GM23338 (cell line): ENCODE measurements around the gene NPAS3. TPM values are rescaled to one million over a fixed set of nuclear protein-coding genes. Genes with fewer than 3 reads are reported as not detected.

Experiments used
- ATAC-seq: fragments of 200-7000 bp; cut with Tn5 transposase; 3 replicates; pipeline ENCODE4 v1.9.1; 2020
- DNase-seq: peaks from one replicate; pipeline ENCODE4 v3.0.0-alpha.2; 2015; ENCODE audit warnings: low spot score
- H2AFZ ChIP-seq: fragments of 200-600 bp; sonication (generic); 2 replicates; pipeline ENCODE4 v1.8.0; 2016; ENCODE audit warnings: antibody characterized with exemption, mild to moderate bottlenecking, moderate library complexity
- H3F3A ChIP-seq: fragments of 200-600 bp; sonication (generic); replicated peaks from 2 replicates; pipeline ENCODE4 v1.8.0; 2017; ENCODE audit warnings: antibody characterized with exemption, mixed run types, low read depth
- H3K27ac ChIP-seq: fragments of 200-600 bp; sonication (generic); 2 replicates; pipeline ENCODE4 v1.6.1; 2016; ENCODE audit warnings: low read depth
- H3K27me3 ChIP-seq: fragments of 200-600 bp; sonication (generic); 2 replicates; pipeline ENCODE4 v1.8.0; 2016; ENCODE audit warnings: mild to moderate bottlenecking, mixed run types, moderate library complexity; ENCODE audit not compliant: insufficient read depth
- H3K36me3 ChIP-seq: fragments of 200-600 bp; sonication (generic); 2 replicates; pipeline ENCODE4 v1.8.0; 2016; ENCODE audit warnings: mild to moderate bottlenecking; ENCODE audit not compliant: insufficient read depth
- H3K4me1 ChIP-seq: fragments of 200-600 bp; sonication (generic); 2 replicates; pipeline ENCODE4 v1.8.0; 2016; ENCODE audit warnings: mild to moderate bottlenecking, moderate library complexity; ENCODE audit not compliant: insufficient read depth
- H3K4me2 ChIP-seq: fragments of 200-600 bp; sonication (generic); 2 replicates; pipeline ENCODE4 v1.7.1; 2017; ENCODE audit warnings: mixed run types
- H3K4me3 ChIP-seq: fragments of 200-600 bp; sonication (generic); 2 replicates; pipeline ENCODE4 v1.6.1; 2016; ENCODE audit warnings: mixed run types
- H3K79me2 ChIP-seq: fragments of 200-600 bp; sonication (generic); replicated peaks from 2 replicates; pipeline ENCODE4 v1.8.0; 2017; ENCODE audit warnings: mild to moderate bottlenecking; ENCODE audit not compliant: insufficient read depth
- H3K9me2 ChIP-seq: fragments of 200-600 bp; sonication (generic); 2 replicates; pipeline ENCODE4 v1.8.0; 2017; ENCODE audit not compliant: insufficient read depth
- H4K20me1 ChIP-seq: fragments of 200-600 bp; sonication (generic); replicated peaks from 2 replicates; pipeline ENCODE4 v1.8.0; 2017; ENCODE audit warnings: mild to moderate bottlenecking; ENCODE audit not compliant: insufficient read depth
- H3K27ac Mint-ChIP-seq: 2 replicates; pipeline ENCODE4 v1.8.0; 2020; ENCODE audit warnings: inconsistent platforms, mild to moderate bottlenecking, moderate library complexity, mixed read lengths
- H3K27me3 Mint-ChIP-seq: 3 replicates; pipeline ENCODE4 v1.8.0; 2022; ENCODE audit warnings: low read depth, mild to moderate bottlenecking, moderate library complexity, mixed read lengths, inconsistent platforms; ENCODE audit not compliant: insufficient read depth, poor library complexity
- H3K36me3 Mint-ChIP-seq: 3 replicates; pipeline ENCODE4 v1.8.0; 2021; ENCODE audit warnings: low read depth, mild to moderate bottlenecking, inconsistent platforms, moderate library complexity, mixed read lengths
- H3K4me1 Mint-ChIP-seq: 3 replicates; pipeline ENCODE4 v1.8.0; 2020; ENCODE audit warnings: mild to moderate bottlenecking, inconsistent platforms, mixed read lengths
- H3K4me3 Mint-ChIP-seq: 3 replicates; pipeline ENCODE4 v1.8.0; 2021; ENCODE audit warnings: moderate library complexity, mild to moderate bottlenecking, inconsistent platforms, mixed read lengths
- H3K9me3 Mint-ChIP-seq: 3 replicates; pipeline ENCODE4 v1.8.0; 2020; ENCODE audit warnings: moderate library complexity, mild to moderate bottlenecking, inconsistent platforms, mixed read lengths
- CREB1 ChIP-seq: fragments of 250-450 bp; sonication (Bioruptor Pico); IDR thresholded peaks from 2 replicates; pipeline ENCODE4 v1.5.0; 2020; ENCODE audit warnings: low read depth, mild to moderate bottlenecking, moderate library complexity
- EZH2phosphoT487 ChIP-seq: fragments of 200-600 bp; sonication (generic); IDR thresholded peaks from one replicate; pipeline ENCODE4 v1.8.1; 2018; ENCODE audit warnings: antibody characterized with exemption; ENCODE audit not compliant: unreplicated experiment
- JUNB ChIP-seq: IDR thresholded peaks from one replicate; pipeline ENCODE4 v1.6.1; 2016; ENCODE audit warnings: antibody characterized with exemption; ENCODE audit not compliant: unreplicated experiment
- NANOG ChIP-seq: IDR thresholded peaks from 2 replicates; pipeline ENCODE4 v1.6.1; 2016; ENCODE audit warnings: antibody characterized with exemption, borderline replicate concordance
- ZNF114 ChIP-seq: fragments of 250-450 bp; sonication (Bioruptor Pico); IDR thresholded peaks from 2 replicates; pipeline ENCODE4 v1.5.0; 2020; ENCODE audit warnings: mild to moderate bottlenecking, moderate library complexity
- polyA plus RNA-seq: library from polyadenylated mRNA; unstranded; fragments of >200 nt; fragmentation: Nextera tagmentation; extraction: Ambion mirVana; gene quantifications from 2 replicates; pipeline ENCODE4 v1.2.1, GENCODE V29; 2016
- total RNA-seq: library from RNA; depleted of rRNA; stranded (reverse); fragments of >200 nt; shearing (Covaris generic); gene quantifications from 2 replicates; pipeline ENCODE4 v1.2.3, GENCODE V29; 2014
- TF ChIP-seq, protein P1 (sequence below), 2 experiments: fragments of 200-600 bp in 1 of 2; sonication (generic) in 1 of 2; conservative IDR thresholded peaks; 2 replicates each; pipeline versions ENCODE4 v1.5.1 to v1.6.1; 2016 to 2017; ENCODE audit warnings: antibody characterized with exemption in 2 of 2, low read depth in 2 of 2, mild to moderate bottlenecking in 2 of 2, moderate library complexity in 1 of 2
- TF ChIP-seq, protein P2 (sequence below): IDR thresholded peaks from 2 replicates; pipeline ENCODE4 v1.6.1; 2016; ENCODE audit warnings: antibody characterized with exemption
- TF ChIP-seq, protein P3 (sequence below): fragments of 250-450 bp; sonication (Bioruptor Pico); IDR thresholded peaks from 2 replicates; pipeline ENCODE4 v1.5.0; 2020; ENCODE audit warnings: mild to moderate bottlenecking, moderate library complexity

Gene NPAS3
- total and polyA plus RNA-seq, 2 experiments from 2014 or later: 0.17 to 0.19 TPM

DNA sequence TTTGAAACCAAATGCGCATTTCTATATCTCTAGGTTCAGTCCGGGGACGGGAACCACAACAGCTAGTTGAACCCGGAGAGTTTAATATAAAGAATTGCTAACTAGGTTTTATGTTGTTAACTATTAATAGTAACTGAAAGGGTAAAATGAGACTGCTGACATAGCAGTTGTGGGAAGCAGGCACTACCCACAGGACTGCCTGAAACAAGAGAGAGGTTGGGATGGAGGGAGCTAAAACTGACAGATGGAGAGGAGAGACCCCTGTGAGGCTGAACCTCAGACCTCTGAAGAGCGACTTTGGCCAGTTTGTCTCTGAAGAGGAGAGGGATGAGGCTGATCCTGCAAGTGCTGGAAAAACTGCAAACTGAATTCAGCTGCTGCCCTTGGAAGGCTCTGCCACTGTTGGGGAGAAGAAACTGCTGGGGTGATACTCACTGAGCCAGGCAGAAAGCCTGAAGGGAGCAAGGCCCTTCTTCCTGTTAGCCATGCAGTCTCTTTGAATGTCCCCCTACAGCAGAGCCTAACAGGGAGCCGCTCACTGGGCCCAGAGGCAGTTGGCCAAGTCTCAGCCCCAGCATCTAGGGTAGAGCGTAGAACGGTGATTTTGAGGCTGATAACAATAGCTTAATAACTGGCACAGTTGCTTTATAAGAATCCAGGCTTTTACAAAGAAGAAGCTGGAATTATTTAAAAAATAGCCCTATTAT lies 172.2 kb downstream of the NPAS3 start:
- TF ChIP-seq CREB1 (CRISPR knock-in tag): no peak
- TF ChIP-seq, protein P1, sequence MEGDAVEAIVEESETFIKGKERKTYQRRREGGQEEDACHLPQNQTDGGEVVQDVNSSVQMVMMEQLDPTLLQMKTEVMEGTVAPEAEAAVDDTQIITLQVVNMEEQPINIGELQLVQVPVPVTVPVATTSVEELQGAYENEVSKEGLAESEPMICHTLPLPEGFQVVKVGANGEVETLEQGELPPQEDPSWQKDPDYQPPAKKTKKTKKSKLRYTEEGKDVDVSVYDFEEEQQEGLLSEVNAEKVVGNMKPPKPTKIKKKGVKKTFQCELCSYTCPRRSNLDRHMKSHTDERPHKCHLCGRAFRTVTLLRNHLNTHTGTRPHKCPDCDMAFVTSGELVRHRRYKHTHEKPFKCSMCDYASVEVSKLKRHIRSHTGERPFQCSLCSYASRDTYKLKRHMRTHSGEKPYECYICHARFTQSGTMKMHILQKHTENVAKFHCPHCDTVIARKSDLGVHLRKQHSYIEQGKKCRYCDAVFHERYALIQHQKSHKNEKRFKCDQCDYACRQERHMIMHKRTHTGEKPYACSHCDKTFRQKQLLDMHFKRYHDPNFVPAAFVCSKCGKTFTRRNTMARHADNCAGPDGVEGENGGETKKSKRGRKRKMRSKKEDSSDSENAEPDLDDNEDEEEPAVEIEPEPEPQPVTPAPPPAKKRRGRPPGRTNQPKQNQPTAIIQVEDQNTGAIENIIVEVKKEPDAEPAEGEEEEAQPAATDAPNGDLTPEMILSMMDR (conservative IDR thresholded peaks at IDR 0.05; ENCODE audit: low read depth in 2 of 2): no peak
- H3K27me3 ChIP-seq: no peaks in the 10 kb centered on the region
- no peak overlapping the region for H3K27ac ChIP-seq
- peaks cover 12% of the 10 kb centered on the region for H3K4me1 Mint-ChIP-seq
- no peaks in the 10 kb centered on the region; the same call in 1 of the 2 replicates for H3K9me2 ChIP-seq
- peak overlapping the region; percentile 36 for H3K27ac Mint-ChIP-seq
- H3K4me1 ChIP-seq: peaks cover 14% of the 10 kb centered on the region
- no peaks in the 10 kb centered on the region for H3K27me3 Mint-ChIP-seq
- H3K79me2 ChIP-seq: no peaks in the 10 kb centered on the region
- no peaks in the 10 kb centered on the region for H3F3A ChIP-seq
- peak; percentile 10 for DNase-seq
- H3K4me2 ChIP-seq: peak overlapping the region; percentile 27
- H2AFZ ChIP-seq: peak overlapping the region; percentile 81; the same call in 1 of the 2 replicates
- no peaks in the 10 kb centered on the region for H3K36me3 Mint-ChIP-seq
- ATAC-seq: peak; percentile 83
- no peaks in the 10 kb centered on the region for H4K20me1 ChIP-seq
- H3K4me3 ChIP-seq: peak overlapping the region; percentile 26; the same call in 1 of the 2 replicates
- H3K4me3 Mint-ChIP-seq: no peak overlapping the region
- peaks cover 4% of the 10 kb centered on the region; the same call in 1 of the 3 replicates for H3K9me3 Mint-ChIP-seq
- no peaks in the 10 kb centered on the region for H3K36me3 ChIP-seq

DNA sequence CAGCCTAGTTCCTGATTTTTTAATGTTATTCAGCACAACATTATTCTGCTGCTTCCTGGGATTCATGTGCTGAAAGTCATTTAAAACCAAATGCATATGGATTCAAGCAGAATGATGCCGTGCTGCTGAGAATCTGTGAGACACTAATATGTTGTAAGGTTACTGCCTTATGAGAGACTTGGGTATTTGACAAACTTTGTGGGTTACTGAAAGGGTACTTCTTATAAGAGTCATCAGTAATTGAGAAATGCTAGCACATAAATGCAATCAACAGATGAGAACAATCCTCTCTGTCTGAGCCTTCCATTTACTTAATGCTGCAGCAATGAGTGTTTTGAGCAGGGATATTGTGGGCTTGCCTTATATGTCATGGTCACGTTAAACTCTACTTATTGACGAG lies 175.7 kb downstream of the NPAS3 start:
- no peak for ATAC-seq
- Histone ChIP-seq H2AFZ (no peak overlapping the region), H3K4me1 (peaks cover 14% of the 10 kb centered on the region), H3K9me2 (no peaks in the 10 kb centered on the region; the same call in 1 of the 2 replicates), H3K27me3 (no peaks in the 10 kb centered on the region), H4K20me1 (no peaks in the 10 kb centered on the region), H3K36me3 (no peaks in the 10 kb centered on the region), H3K79me2 (no peaks in the 10 kb centered on the region), H3K27ac (no peak overlapping the region), H3K4me3 (no peak overlapping the region), H3K4me2 (no peak overlapping the region), H3F3A (no peaks in the 10 kb centered on the region)
- no peaks in the 10 kb centered on the region for H3K36me3 Mint-ChIP-seq
- no peak overlapping the region for H3K4me3 Mint-ChIP-seq
- peaks cover 4% of the 10 kb centered on the region; the same call in 1 of the 3 replicates for H3K9me3 Mint-ChIP-seq
- no peak overlapping the region for H3K27ac Mint-ChIP-seq
- no peaks in the 10 kb centered on the region for H3K27me3 Mint-ChIP-seq
- DNase-seq: no peak
- H3K4me1 Mint-ChIP-seq: peaks cover 15% of the 10 kb centered on the region
- TF ChIP-seq JUNB: no peak
- TF ChIP-seq EZH2phosphoT487: no peak
- no peak for TF ChIP-seq NANOG
- TF ChIP-seq, protein P2, sequence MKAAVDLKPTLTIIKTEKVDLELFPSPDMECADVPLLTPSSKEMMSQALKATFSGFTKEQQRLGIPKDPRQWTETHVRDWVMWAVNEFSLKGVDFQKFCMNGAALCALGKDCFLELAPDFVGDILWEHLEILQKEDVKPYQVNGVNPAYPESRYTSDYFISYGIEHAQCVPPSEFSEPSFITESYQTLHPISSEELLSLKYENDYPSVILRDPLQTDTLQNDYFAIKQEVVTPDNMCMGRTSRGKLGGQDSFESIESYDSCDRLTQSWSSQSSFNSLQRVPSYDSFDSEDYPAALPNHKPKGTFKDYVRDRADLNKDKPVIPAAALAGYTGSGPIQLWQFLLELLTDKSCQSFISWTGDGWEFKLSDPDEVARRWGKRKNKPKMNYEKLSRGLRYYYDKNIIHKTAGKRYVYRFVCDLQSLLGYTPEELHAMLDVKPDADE: no peak
- TF ChIP-seq, protein P1 (conservative IDR thresholded peaks at IDR 0.05; ENCODE audit: low read depth in 2 of 2): no peak
- TF ChIP-seq, protein P3, sequence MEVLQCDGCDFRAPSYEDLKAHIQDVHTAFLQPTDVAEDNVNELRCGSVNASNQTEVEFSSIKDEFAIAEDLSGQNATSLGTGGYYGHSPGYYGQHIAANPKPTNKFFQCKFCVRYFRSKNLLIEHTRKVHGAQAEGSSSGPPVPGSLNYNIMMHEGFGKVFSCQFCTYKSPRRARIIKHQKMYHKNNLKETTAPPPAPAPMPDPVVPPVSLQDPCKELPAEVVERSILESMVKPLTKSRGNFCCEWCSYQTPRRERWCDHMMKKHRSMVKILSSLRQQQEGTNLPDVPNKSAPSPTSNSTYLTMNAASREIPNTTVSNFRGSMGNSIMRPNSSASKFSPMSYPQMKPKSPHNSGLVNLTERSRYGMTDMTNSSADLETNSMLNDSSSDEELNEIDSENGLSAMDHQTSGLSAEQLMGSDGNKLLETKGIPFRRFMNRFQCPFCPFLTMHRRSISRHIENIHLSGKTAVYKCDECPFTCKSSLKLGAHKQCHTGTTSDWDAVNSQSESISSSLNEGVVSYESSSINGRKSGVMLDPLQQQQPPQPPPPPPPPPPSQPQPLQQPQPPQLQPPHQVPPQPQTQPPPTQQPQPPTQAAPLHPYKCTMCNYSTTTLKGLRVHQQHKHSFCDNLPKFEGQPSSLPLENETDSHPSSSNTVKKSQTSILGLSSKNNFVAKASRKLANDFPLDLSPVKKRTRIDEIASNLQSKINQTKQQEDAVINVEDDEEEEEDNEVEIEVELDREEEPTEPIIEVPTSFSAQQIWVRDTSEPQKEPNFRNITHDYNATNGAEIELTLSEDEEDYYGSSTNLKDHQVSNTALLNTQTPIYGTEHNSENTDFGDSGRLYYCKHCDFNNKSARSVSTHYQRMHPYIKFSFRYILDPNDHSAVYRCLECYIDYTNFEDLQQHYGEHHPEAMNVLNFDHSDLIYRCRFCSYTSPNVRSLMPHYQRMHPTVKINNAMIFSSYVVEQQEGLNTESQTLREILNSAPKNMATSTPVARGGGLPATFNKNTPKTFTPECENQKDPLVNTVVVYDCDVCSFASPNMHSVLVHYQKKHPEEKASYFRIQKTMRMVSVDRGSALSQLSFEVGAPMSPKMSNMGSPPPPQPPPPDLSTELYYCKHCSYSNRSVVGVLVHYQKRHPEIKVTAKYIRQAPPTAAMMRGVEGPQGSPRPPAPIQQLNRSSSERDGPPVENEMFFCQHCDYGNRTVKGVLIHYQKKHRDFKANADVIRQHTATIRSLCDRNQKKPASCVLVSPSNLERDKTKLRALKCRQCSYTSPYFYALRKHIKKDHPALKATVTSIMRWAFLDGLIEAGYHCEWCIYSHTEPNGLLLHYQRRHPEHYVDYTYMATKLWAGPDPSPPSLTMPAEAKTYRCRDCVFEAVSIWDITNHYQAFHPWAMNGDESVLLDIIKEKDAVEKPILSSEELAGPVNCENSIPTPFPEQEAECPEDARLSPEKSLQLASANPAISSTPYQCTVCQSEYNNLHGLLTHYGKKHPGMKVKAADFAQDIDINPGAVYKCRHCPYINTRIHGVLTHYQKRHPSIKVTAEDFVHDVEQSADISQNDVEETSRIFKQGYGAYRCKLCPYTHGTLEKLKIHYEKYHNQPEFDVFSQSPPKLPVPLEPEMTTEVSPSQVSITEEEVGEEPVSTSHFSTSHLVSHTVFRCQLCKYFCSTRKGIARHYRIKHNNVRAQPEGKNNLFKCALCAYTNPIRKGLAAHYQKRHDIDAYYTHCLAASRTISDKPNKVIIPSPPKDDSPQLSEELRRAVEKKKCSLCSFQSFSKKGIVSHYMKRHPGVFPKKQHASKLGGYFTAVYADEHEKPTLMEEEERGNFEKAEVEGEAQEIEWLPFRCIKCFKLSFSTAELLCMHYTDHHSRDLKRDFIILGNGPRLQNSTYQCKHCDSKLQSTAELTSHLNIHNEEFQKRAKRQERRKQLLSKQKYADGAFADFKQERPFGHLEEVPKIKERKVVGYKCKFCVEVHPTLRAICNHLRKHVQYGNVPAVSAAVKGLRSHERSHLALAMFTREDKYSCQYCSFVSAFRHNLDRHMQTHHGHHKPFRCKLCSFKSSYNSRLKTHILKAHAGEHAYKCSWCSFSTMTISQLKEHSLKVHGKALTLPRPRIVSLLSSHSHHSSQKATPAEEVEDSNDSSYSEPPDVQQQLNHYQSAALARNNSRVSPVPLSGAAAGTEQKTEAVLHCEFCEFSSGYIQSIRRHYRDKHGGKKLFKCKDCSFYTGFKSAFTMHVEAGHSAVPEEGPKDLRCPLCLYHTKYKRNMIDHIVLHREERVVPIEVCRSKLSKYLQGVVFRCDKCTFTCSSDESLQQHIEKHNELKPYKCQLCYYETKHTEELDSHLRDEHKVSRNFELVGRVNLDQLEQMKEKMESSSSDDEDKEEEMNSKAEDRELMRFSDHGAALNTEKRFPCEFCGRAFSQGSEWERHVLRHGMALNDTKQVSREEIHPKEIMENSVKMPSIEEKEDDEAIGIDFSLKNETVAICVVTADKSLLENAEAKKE (CRISPR knock-in tag): no peak
- no peak for TF ChIP-seq CREB1 (CRISPR knock-in tag)
- TF ChIP-seq ZNF114 (CRISPR knock-in tag): no peak
